ENCODE data around the gene LRRC42. TPM values are rescaled to one million over a fixed set of nuclear protein-coding genes. Genes with fewer than 3 reads are reported as not detected.

LRRC42 gene
- polyA plus RNA-seq, 2 of the 4 experiments (the other 2 are of a cell fraction) = 29.7 to 35.1 TPM

- no peaks in the 10 kb centered on the region for H3K9me3 ChIP-seq
- no peak for TF ChIP-seq RAD21 (conservative IDR thresholded peaks at IDR 0.05 in 1 of 2, IDR thresholded peaks at IDR 0.05 in 1 of 2)
- no peak for TF ChIP-seq TFCP2L1 (CRISPR knock-in tag; IDR thresholded peaks at IDR 0.05)
- TF ChIP-seq TP53 (CRISPR knock-in tag; IDR thresholded peaks at IDR 0.05) = no peak
- TF ChIP-seq REST (IDR thresholded peaks at IDR 0.05) = no peak
- no peak for TF ChIP-seq CHD4 (IDR thresholded peaks at IDR 0.05; ENCODE audit: borderline replicate concordance)
- TF ChIP-seq FOSB (CRISPR knock-in tag; IDR thresholded peaks at IDR 0.05) = no peak
- no peak for TF ChIP-seq EHF (CRISPR knock-in tag; IDR thresholded peaks at IDR 0.05)
- TF ChIP-seq GATA3 (IDR thresholded peaks at IDR 0.05; ENCODE audit: borderline replicate concordance) = no peak
- no peak for TF ChIP-seq KDM5A (IDR thresholded peaks at IDR 0.05)
- 79% methylated on average over 7 of the region's 13 CpGs for WGBS (ENCODE audit: missing lambda C conversion rate)
- no peak overlapping the region for H3K4me3 ChIP-seq
- H3K4me1 ChIP-seq = no peaks in the 10 kb centered on the region
- CTCF ChIA-PET = no interaction called here
- POLR2A ChIA-PET = no interaction called here
- no peak for DNase-seq (ENCODE audit: low read depth in 1 of 2, low spot score in 1 of 2)
- no peak for ATAC-seq
- H3K27ac ChIP-seq = no peak overlapping the region
- H3K4me2 ChIP-seq = no peak overlapping the region
- FAIRE-seq = no peak
These were observed 62.7 kb downstream of the LRRC42 start for GRCh38 chr1:54008876-54009275.

GRCh38 chr1:54009406-54009805 is 63.3 kb downstream of the LRRC42 start:
- 59% methylated on average over 3 of the region's 4 CpGs for WGBS (ENCODE audit: missing lambda C conversion rate)
- DNase-seq (ENCODE audit: low read depth in 1 of 2, low spot score in 1 of 2) = no peak
- POLR2A ChIA-PET = no interaction called here
- Histone ChIP-seq H3K4me2 (no peak overlapping the region), H3K4me1 (no peaks in the 10 kb centered on the region), H3K9me3 (no peaks in the 10 kb centered on the region), H3K4me3 (no peak overlapping the region), H3K27ac (no peak overlapping the region)
- no peak for ATAC-seq
- CTCF ChIA-PET = no interaction called here
- TF ChIP-seq RARB (CRISPR knock-in tag; IDR thresholded peaks at IDR 0.05) (no peak), JUNB (IDR thresholded peaks at IDR 0.05) (no peak), CHD2 (IDR thresholded peaks at IDR 0.05; ENCODE audit: low read length, partially characterized antibody) (no peak), EP300 (IDR thresholded peaks at IDR 0.05) (no peak), RCOR1 (IDR thresholded peaks at IDR 0.05; ENCODE audit: low read depth, low read length) (no peak), BCL3 (IDR thresholded peaks at IDR 0.05) (no peak), EHF (CRISPR knock-in tag; IDR thresholded peaks at IDR 0.05) (no peak), PBX3 (IDR thresholded peaks at IDR 0.05) (no peak), E2F6 (IDR thresholded peaks at IDR 0.05; ENCODE audit: borderline replicate concordance, low read depth) (no peak), GATA3 (IDR thresholded peaks at IDR 0.05; ENCODE audit: borderline replicate concordance) (no peak)
- no peak for FAIRE-seq

Data from A549 (cell line).